M059J (cell line): ENCODE data around the gene RPAP2. TPM values are rescaled to one million over a fixed set of nuclear protein-coding genes. Genes with fewer than 3 reads are reported as not detected.
"Not testable (repeated sequence)": the region's sequence is repeated elsewhere in the genome, so short reads cannot be mapped to it uniquely, and the experiment has no call there.

Experiments
- DNase-seq: peaks from one replicate; pipeline ENCODE4 v3.0.0-alpha.2; 2012; ENCODE audit warnings: low read depth
- total RNA-seq: library from RNA; depleted of rRNA; stranded (reverse); fragments of >200 nt; shearing (Covaris generic); gene quantifications from 2 replicates; pipeline ENCODE4 v1.2.3, GENCODE V29; 2014

Gene RPAP2
- total RNA-seq, 1 experiment from 2014 or later, result 22.2 TPM

- DNase-seq, result no peak
These were observed 77.5 kb downstream of the RPAP2 start for GRCh38 chr1:92376345-92376744.

- not testable (repeated sequence) for DNase-seq
These were observed 79.1 kb downstream of the RPAP2 start for GRCh38 chr1:92377991-92378390.

GRCh38 chr1:92380867-92381266, 82.0 kb downstream of the RPAP2 start:
- no peak for DNase-seq

- DNase-seq, result not testable (repeated sequence)
These were observed 95.1 kb downstream of the RPAP2 start for GRCh38 chr1:92393966-92394365.

GRCh38 chr1:92398519-92398918, 99.7 kb downstream of the RPAP2 start:
- no peak for DNase-seq

- DNase-seq, result no peak
These were observed 100.2 kb downstream of the RPAP2 start for GRCh38 chr1:92399076-92399475.

GRCh38 chr1:92404661-92405060, 105.8 kb downstream of the RPAP2 start:
- peak; percentile 83 for DNase-seq

GRCh38 chr1:92408825-92409224, 110.0 kb downstream of the RPAP2 start:
- peak; percentile 91 for DNase-seq

GRCh38 chr1:92409946-92410549, 111.2 kb downstream of the RPAP2 start:
- DNase-seq, result no peak

GRCh38 chr1:92410706-92411105, 111.8 kb downstream of the RPAP2 start:
- DNase-seq, result no peak

GRCh38 chr1:92411511-92411910, 112.7 kb downstream of the RPAP2 start:
- DNase-seq, result peak; percentile 74

GRCh38 chr1:92419642-92420041, 120.8 kb downstream of the RPAP2 start:
- DNase-seq, result no peak

GRCh38 chr1:92424381-92424780, 125.5 kb downstream of the RPAP2 start:
- DNase-seq, result no peak

GRCh38 chr1:92425617-92426016, 126.8 kb downstream of the RPAP2 start:
- no peak for DNase-seq

- DNase-seq, result no peak
These were observed 131.2 kb downstream of the RPAP2 start for GRCh38 chr1:92430030-92430429.

- not testable (repeated sequence) for DNase-seq
These were observed 135.7 kb downstream of the RPAP2 start for GRCh38 chr1:92434572-92434971.

- DNase-seq, result no peak
These were observed 140.4 kb downstream of the RPAP2 start for GRCh38 chr1:92439291-92439690.

- no peak for DNase-seq
These were observed 142.4 kb downstream of the RPAP2 start for GRCh38 chr1:92441316-92441696.

GRCh38 chr1:92441697-92442342, 143.0 kb downstream of the RPAP2 start:
- DNase-seq, result no peak

- peak; percentile 16 for DNase-seq
These were observed 143.5 kb downstream of the RPAP2 start for GRCh38 chr1:92442351-92442750.

GRCh38 chr1:92443893-92444292, 145.0 kb downstream of the RPAP2 start:
- no peak for DNase-seq

GRCh38 chr1:92444351-92444750, 145.5 kb downstream of the RPAP2 start:
- DNase-seq, result peak; percentile 57

- DNase-seq, result no peak
These were observed 147.0 kb downstream of the RPAP2 start for GRCh38 chr1:92445865-92446264.

- DNase-seq, result peak; percentile 45
These were observed 147.7 kb downstream of the RPAP2 start for GRCh38 chr1:92446546-92446945.
